Measurements from ENCODE around the gene GPN1.
"Not testable (repeated sequence)": the region's sequence is repeated elsewhere in the genome, so short reads cannot be mapped to it uniquely, and the experiment has no call there.

The GPN1 gene

DNA sequence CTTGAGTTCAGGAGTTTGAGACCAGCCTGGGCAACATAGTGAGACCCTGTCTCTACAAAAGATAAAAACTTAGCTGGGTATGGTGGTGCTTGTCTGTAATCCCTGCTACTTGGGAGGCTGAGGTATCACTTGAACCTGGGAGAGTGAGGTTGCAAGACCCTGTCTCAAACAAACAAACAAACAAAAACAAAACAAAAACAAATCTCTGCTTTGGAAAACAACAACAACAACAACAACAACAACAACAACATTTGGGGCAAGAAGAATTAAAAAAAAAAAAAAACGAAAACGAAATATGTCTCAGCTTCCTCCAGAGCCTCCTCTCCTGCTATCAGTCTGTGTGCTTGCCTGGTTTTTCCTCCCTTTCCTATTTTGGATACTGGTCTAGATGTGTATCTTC is 51.7 kb downstream of the GPN1 start:
- peaks cover 28% of the 10 kb centered on the region for H3K4me1 ChIP-seq (ENCODE audit: control insufficient read depth, insufficient read depth, low read length)
- no peaks in the 10 kb centered on the region for H3K27me3 ChIP-seq (ENCODE audit: control insufficient read depth, insufficient read depth, low read length)
- no peak overlapping the region for H3K9ac ChIP-seq (ENCODE audit: low read depth, low read length)
- H3K4me2 ChIP-seq (ENCODE audit: low read length), result no peak overlapping the region
- no peak overlapping the region for H3K4me3 ChIP-seq (ENCODE audit: low read length)
- no peaks in the 10 kb centered on the region for H3K9me3 ChIP-seq (replicated peaks; ENCODE audit: low read length)
- peaks cover 38% of the 10 kb centered on the region for H3K36me3 ChIP-seq (ENCODE audit: insufficient read depth, low read length)

DNA sequence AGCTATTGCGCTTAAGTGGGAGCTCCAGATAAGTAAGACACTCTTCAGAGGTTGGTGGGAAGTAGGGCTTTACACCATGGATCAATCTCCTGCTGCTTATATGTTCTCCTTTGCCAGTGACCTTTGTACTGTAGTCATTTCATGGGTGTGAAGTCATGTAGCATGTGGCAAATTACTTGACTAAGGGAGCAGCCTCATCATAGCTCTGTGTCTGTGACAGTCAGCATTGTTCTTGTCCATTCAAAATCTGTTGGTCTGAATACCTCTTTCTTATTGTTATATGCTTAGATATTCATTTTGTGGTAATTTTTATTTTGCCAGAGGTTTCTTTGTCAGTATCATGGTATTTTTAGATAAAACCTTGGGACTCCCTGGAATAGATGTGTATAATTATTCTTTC is 53.0 kb downstream of the GPN1 start:
- Histone ChIP-seq H3K4me3 (ENCODE audit: low read length) (no peak overlapping the region), H3K9me3 (replicated peaks; ENCODE audit: low read length) (no peaks in the 10 kb centered on the region), H3K4me1 (ENCODE audit: control insufficient read depth, insufficient read depth, low read length) (peaks cover 28% of the 10 kb centered on the region), H3K4me2 (ENCODE audit: low read length) (peak overlapping the region; percentile 60), H3K9ac (ENCODE audit: low read depth, low read length) (peak overlapping the region; percentile 72), H3K27me3 (ENCODE audit: control insufficient read depth, insufficient read depth, low read length) (no peaks in the 10 kb centered on the region), H3K36me3 (ENCODE audit: insufficient read depth, low read length) (peaks cover 38% of the 10 kb centered on the region)

DNA sequence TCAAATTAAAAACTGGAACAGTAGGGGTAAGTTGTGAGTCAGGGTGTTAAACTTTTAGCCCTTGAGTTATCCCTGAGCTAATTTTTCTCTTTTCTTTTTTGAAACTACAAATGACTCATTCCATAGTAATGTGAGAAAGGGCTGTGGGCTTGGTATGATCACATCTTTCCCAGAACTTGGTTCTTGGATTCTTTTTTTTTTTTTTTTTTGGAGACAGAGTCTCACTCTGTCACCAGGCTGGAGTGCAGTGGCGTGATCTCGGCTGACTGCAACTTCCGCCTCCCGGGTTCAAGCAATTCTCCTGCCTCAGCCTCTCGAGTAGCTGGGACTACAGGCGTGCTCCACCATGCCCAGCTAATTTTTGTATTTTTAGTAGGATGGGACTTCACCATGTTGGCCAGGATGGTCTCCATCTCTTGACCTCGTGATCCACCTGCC is 53.5 kb downstream of the GPN1 start:
- not testable (repeated sequence) for H3K4me3 ChIP-seq (ENCODE audit: low read length); H3K9me3 ChIP-seq (replicated peaks; ENCODE audit: low read length); H3K27me3 ChIP-seq (ENCODE audit: control insufficient read depth, insufficient read depth, low read length)
- Histone ChIP-seq H3K4me1 (ENCODE audit: control insufficient read depth, insufficient read depth, low read length) (peaks cover 28% of the 10 kb centered on the region), H3K36me3 (ENCODE audit: insufficient read depth, low read length) (peaks cover 35% of the 10 kb centered on the region), H3K9ac (ENCODE audit: low read depth, low read length) (peak overlapping the region; percentile 72), H3K4me2 (ENCODE audit: low read length) (peak overlapping the region; percentile 60)

DNA sequence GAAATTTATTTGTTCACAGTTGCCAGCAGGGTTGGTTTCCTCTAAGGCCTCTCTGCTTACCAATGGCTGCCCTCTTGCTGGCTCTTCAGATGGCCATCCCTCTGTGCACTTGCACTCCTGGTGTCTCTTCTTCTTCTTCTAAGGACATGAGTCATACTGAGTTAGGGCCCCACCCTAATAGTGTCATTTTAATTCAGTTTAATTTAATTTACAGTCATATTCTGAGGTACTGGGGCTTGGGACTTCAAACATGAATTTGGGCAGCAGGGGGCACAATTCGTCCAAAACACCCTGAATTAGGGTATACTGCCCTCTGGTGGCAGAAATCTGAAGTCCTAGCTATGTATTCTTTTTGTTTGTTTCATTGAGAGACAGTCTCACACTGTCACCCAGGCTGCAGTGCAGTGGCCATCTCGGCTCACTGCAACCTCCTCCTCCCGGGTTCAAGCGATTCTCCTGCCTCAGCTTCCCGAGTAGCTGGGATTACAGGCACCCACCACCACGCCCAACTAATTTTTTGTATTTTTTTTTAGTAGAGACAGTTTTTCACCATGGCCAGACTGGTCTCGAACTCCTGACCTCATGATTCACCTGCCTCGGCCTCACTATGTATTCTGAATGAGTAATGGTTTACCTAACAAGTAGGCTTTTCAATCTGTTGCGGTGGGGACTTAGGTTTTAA is 54.7 kb downstream of the GPN1 start:
- H3K4me3 ChIP-seq (ENCODE audit: low read length), result no peak overlapping the region
- H3K36me3 ChIP-seq (ENCODE audit: insufficient read depth, low read length), result peaks cover 31% of the 10 kb centered on the region
- H3K9ac ChIP-seq (ENCODE audit: low read depth, low read length), result peak overlapping the region; percentile 58
- no peak overlapping the region for H3K4me2 ChIP-seq (ENCODE audit: low read length)
- no peaks in the 10 kb centered on the region for H3K27me3 ChIP-seq (ENCODE audit: control insufficient read depth, insufficient read depth, low read length)
- H3K4me1 ChIP-seq (ENCODE audit: control insufficient read depth, insufficient read depth, low read length), result peaks cover 28% of the 10 kb centered on the region
- no peaks in the 10 kb centered on the region for H3K9me3 ChIP-seq (replicated peaks; ENCODE audit: low read length)

DNA sequence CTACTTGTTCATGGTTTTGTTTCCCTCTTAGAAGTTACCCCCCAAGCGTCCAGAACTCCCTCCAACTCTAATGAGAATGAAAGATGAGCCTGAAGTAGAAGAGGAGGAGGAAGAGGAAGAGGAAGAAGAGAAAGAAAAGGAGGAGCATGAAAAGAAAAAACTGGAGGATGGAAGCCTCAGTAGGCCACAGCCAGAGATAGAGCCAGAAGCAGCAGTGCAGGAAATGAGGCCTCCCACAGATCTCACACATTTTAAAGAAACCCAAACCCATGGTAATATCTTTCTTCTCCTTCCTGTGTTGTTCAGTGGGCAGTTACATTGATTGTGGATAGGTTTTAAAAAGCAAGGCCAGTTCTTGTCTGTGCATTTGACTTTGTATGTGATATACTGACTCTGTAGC is 56.2 kb downstream of the GPN1 start:
- Histone ChIP-seq H3K36me3 (ENCODE audit: insufficient read depth, low read length) (peaks cover 26% of the 10 kb centered on the region), H3K4me1 (ENCODE audit: control insufficient read depth, insufficient read depth, low read length) (peaks cover 35% of the 10 kb centered on the region)
- not testable (repeated sequence) for H3K9me3 ChIP-seq (replicated peaks; ENCODE audit: low read length); H3K4me2 ChIP-seq (ENCODE audit: low read length); H3K4me3 ChIP-seq (ENCODE audit: low read length); H3K9ac ChIP-seq (ENCODE audit: low read depth, low read length); H3K27me3 ChIP-seq (ENCODE audit: control insufficient read depth, insufficient read depth, low read length)

DNA sequence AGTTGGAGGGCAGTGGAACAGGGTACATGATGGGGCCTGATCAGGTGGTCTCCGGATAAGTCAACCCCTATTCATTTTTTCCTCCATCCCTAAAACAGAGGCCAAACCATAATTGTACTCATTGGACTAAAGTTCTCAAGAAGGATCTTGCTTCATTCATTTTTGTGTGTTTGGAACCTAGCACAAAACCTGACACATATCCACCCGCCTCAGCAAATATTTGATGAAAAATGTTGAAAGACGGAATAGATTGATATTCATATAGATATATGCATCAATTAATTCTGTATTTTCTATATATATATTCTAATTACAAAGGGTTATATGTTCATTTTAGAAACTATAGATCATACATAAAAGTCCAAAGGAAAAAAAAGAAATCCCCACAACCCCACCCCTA is 56.7 kb downstream of the GPN1 start:
- H3K4me3 ChIP-seq (ENCODE audit: low read length), result no peak overlapping the region
- no peaks in the 10 kb centered on the region for H3K27me3 ChIP-seq (ENCODE audit: control insufficient read depth, insufficient read depth, low read length)
- H3K36me3 ChIP-seq (ENCODE audit: insufficient read depth, low read length), result peaks cover 26% of the 10 kb centered on the region
- no peaks in the 10 kb centered on the region for H3K9me3 ChIP-seq (replicated peaks; ENCODE audit: low read length)
- H3K4me2 ChIP-seq (ENCODE audit: low read length), result no peak overlapping the region
- no peak overlapping the region for H3K9ac ChIP-seq (ENCODE audit: low read depth, low read length)
- peaks cover 35% of the 10 kb centered on the region for H3K4me1 ChIP-seq (ENCODE audit: control insufficient read depth, insufficient read depth, low read length)

DNA sequence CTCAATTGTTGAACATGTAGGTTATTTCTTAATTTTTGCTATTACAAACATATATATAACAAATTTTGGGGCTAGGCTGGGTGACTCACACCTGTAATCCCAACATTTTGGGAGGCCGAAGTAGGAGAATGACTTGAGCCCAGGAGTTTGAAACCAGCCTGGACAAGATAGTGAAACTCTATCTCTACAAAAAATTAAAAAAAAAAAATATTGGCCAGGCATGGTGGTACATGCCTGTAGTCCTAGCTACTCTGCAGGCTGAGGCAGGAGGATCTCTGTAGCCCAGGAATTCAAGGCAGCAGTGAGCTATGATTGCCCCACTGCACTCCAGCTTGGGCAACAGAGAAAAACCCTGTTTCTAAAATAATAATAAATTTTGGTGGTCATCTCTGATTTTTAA is 58.4 kb downstream of the GPN1 start:
- peaks cover 26% of the 10 kb centered on the region for H3K36me3 ChIP-seq (ENCODE audit: insufficient read depth, low read length)
- no peak overlapping the region for H3K4me3 ChIP-seq (ENCODE audit: low read length)
- no peaks in the 10 kb centered on the region for H3K9me3 ChIP-seq (replicated peaks; ENCODE audit: low read length)
- no peak overlapping the region for H3K4me2 ChIP-seq (ENCODE audit: low read length)
- H3K4me1 ChIP-seq (ENCODE audit: control insufficient read depth, insufficient read depth, low read length), result peaks cover 21% of the 10 kb centered on the region
- H3K27me3 ChIP-seq (ENCODE audit: control insufficient read depth, insufficient read depth, low read length), result no peaks in the 10 kb centered on the region
- H3K9ac ChIP-seq (ENCODE audit: low read depth, low read length), result no peak overlapping the region

DNA sequence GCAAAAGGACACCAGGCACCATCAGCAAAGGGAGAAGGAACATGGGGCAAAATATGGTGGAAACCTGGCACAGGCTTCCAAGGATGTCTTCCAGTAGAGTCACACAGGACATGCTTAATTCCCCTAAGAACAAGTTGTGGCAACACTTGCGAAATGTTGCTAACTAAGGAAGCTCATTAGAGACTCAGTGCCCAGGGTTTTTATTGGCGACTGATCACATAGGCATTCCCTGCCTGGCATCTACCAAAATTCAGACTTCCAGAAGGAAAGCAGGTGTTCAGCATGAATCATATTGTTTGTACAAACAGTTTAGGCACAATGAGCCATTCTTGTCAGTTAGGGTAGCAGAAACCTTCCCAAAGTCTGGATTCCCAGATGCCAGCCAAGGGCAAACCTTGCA is 60.6 kb downstream of the GPN1 start:
- no peak overlapping the region for H3K4me2 ChIP-seq (ENCODE audit: low read length)
- H3K27me3 ChIP-seq (ENCODE audit: control insufficient read depth, insufficient read depth, low read length), result no peaks in the 10 kb centered on the region
- H3K4me1 ChIP-seq (ENCODE audit: control insufficient read depth, insufficient read depth, low read length), result peaks cover 7% of the 10 kb centered on the region
- H3K36me3 ChIP-seq (ENCODE audit: insufficient read depth, low read length), result peaks cover 25% of the 10 kb centered on the region
- H3K9ac ChIP-seq (ENCODE audit: low read depth, low read length), result no peak overlapping the region
- no peak overlapping the region for H3K4me3 ChIP-seq (ENCODE audit: low read length)
- H3K9me3 ChIP-seq (replicated peaks; ENCODE audit: low read length), result no peaks in the 10 kb centered on the region

DNA sequence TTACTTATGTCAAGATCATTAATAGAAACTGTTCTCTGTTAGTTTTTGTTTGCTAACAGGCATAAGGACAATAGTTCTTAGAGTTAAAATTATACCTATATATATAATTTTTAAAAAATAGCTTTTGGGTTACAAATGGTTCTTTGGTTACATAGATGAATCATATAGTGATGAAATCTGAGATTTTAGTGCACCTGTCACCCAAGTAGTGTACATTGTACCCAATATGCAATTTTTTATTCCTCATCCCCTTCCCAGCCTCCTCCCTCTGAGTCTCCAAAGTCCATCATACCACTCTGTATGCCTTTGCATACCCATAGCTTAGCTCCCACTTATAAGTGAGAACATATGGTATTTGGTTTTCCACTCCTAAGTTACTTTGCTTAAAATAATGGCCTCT is 61.2 kb downstream of the GPN1 start:
- Histone ChIP-seq H3K27me3 (ENCODE audit: control insufficient read depth, insufficient read depth, low read length) (no peaks in the 10 kb centered on the region), H3K9me3 (replicated peaks; ENCODE audit: low read length) (no peaks in the 10 kb centered on the region), H3K9ac (ENCODE audit: low read depth, low read length) (no peak overlapping the region), H3K36me3 (ENCODE audit: insufficient read depth, low read length) (peaks cover 20% of the 10 kb centered on the region), H3K4me3 (ENCODE audit: low read length) (no peak overlapping the region), H3K4me2 (ENCODE audit: low read length) (no peak overlapping the region), H3K4me1 (ENCODE audit: control insufficient read depth, insufficient read depth, low read length) (peaks cover 7% of the 10 kb centered on the region)

DNA sequence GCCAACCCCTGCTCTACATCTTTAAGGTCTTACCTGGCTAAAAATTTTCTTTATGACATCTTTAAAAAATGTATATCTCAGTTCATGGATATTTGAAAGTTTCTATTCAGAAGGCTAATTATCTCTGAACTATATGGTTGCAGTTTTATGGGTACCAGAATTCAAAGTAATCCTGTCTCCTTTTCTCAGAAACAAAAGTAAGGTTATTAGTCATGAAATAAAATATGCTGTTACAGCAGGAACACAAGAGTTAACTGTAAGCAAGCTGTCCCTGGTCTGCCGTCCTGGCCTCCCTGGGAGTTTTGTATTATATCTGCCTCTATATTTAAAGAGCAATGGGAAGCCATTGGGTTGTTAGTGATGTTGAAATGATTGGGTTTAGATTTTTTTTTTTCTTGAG is 68.8 kb downstream of the GPN1 start:
- Histone ChIP-seq H3K9me3 (replicated peaks; ENCODE audit: low read length) (no peaks in the 10 kb centered on the region), H3K9ac (ENCODE audit: low read depth, low read length) (no peak overlapping the region), H3K4me2 (ENCODE audit: low read length) (no peak overlapping the region), H3K27me3 (ENCODE audit: control insufficient read depth, insufficient read depth, low read length) (no peaks in the 10 kb centered on the region), H3K4me1 (ENCODE audit: control insufficient read depth, insufficient read depth, low read length) (peaks cover 11% of the 10 kb centered on the region), H3K36me3 (ENCODE audit: insufficient read depth, low read length) (peaks cover 13% of the 10 kb centered on the region), H3K4me3 (ENCODE audit: low read length) (no peak overlapping the region)
